ENCODE measurements around the gene SLC26A4.

The SLC26A4 gene

GRCh38 chr7:107754642-107755041, 94.0 kb downstream of the SLC26A4 start:
- DNase-seq: no peak

DNA sequence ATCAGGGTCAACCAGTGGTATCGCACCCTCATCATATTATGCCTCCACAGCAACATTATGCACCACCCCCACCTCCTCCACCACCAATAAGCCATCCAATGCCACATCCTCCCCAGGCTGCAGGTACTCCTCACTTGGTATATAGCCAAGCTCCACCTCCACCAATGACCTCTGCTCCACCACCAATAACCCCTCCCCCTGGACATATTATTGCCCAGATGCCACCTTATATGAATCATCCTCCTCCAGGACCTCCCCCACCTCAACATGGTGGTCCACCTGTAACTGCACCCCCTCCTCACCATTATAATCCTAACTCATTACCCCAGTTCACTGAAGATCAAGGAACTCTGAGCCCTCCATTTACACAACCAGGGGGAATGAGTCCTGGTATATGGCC, 98.0 kb downstream of the SLC26A4 start:
- no peak for DNase-seq

DNA sequence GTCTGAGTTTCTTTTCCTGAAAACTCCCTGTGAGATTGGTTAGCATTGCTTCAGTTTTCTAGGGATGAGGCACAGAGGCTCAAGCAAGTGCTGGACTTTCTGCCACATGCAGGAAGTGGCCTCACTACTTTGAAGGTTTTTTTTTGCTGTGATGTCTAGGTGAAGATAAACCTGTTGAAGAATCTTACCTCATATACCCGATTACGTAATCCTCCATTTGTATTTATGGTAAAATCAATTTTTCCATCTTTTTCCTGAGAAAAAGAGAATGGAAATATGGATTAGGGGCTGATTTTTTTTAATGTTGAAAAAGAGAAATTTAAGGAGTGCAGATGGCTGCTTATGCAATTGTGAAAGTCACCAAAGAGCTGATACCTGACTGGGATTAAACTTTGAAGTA, 106.8 kb downstream of the SLC26A4 start:
- no peak for DNase-seq

All from stimulated activated CD4-positive, alpha-beta T cell treated with anti-CD3 and anti-CD28 coated beads, Interleukin-4, amount 100 ng/mL, for 1 hour (primary cell).